ENCODE data around the gene MED19.

Gene MED19

GRCh38 chr11:57680552-57680874 is 31.5 kb downstream of the MED19 start:
- peaks cover 47% of the 10 kb centered on the region for H4K20me1 ChIP-seq (ENCODE audit: insufficient read depth, low read length, poor library complexity, severe bottlenecking)
- peaks cover 58% of the 10 kb centered on the region for H3K79me2 ChIP-seq (ENCODE audit: insufficient read depth, low read length)
- no peak overlapping the region for H3K4me3 ChIP-seq (ENCODE audit: low read length, poor library complexity, severe bottlenecking)
- no peaks in the 10 kb centered on the region for H3K27me3 ChIP-seq (ENCODE audit: insufficient read depth, low read length, poor library complexity, severe bottlenecking)
- H3K9ac ChIP-seq (ENCODE audit: low read depth, low read length, poor library complexity, severe bottlenecking): peak overlapping the region; percentile 20
- no peak overlapping the region for H2AFZ ChIP-seq (ENCODE audit: low read length)
- no peaks in the 10 kb centered on the region for H3K9me3 ChIP-seq (ENCODE audit: insufficient read depth, low read depth, low read length)
- peaks cover 15% of the 10 kb centered on the region for H3K4me1 ChIP-seq (ENCODE audit: insufficient read depth, low read length, poor library complexity, severe bottlenecking)
- no peaks in the 10 kb centered on the region for H3F3A ChIP-seq (ENCODE audit: low read depth)
- H3K4me2 ChIP-seq (ENCODE audit: low read depth, low read length, poor library complexity, severe bottlenecking): peak overlapping the region; percentile 35
- H3K36me3 ChIP-seq (ENCODE audit: insufficient read depth, low read length): peaks cover 67% of the 10 kb centered on the region; the same call in 1 of the 2 replicates
- TF ChIP-seq CTCF (conservative IDR thresholded peaks at IDR 0.05; ENCODE audit: low read length): no peak
- TF ChIP-seq EZH2phosphoT487 (IDR thresholded peaks at IDR 0.05; ENCODE audit: borderline replicate concordance): no peak
- H3K9me2 ChIP-seq (replicated peaks; ENCODE audit: low read depth, low read length): no peaks in the 10 kb centered on the region

GRCh38 chr11:57679396-57679795 is 32.6 kb downstream of the MED19 start:
- TF ChIP-seq EZH2phosphoT487 (IDR thresholded peaks at IDR 0.05; ENCODE audit: borderline replicate concordance) (no peak), CTCF (conservative IDR thresholded peaks at IDR 0.05; ENCODE audit: low read length) (no peak)
- Histone ChIP-seq H3F3A (ENCODE audit: low read depth) (no peaks in the 10 kb centered on the region), H3K9me3 (ENCODE audit: insufficient read depth, low read depth, low read length) (no peaks in the 10 kb centered on the region), H3K4me1 (ENCODE audit: insufficient read depth, low read length, poor library complexity, severe bottlenecking) (peaks cover 25% of the 10 kb centered on the region), H3K79me2 (ENCODE audit: insufficient read depth, low read length) (peaks cover 69% of the 10 kb centered on the region), H3K4me3 (ENCODE audit: low read length, poor library complexity, severe bottlenecking) (no peak overlapping the region), H2AFZ (ENCODE audit: low read length) (no peak overlapping the region), H3K9ac (ENCODE audit: low read depth, low read length, poor library complexity, severe bottlenecking) (no peak overlapping the region), H3K4me2 (ENCODE audit: low read depth, low read length, poor library complexity, severe bottlenecking) (peak overlapping the region; percentile 35), H3K36me3 (ENCODE audit: insufficient read depth, low read length) (peaks cover 56% of the 10 kb centered on the region; the same call in 1 of the 2 replicates), H4K20me1 (ENCODE audit: insufficient read depth, low read length, poor library complexity, severe bottlenecking) (peaks cover 57% of the 10 kb centered on the region), H3K9me2 (replicated peaks; ENCODE audit: low read depth, low read length) (no peaks in the 10 kb centered on the region), H3K27me3 (ENCODE audit: insufficient read depth, low read length, poor library complexity, severe bottlenecking) (no peaks in the 10 kb centered on the region)

GRCh38 chr11:57675176-57675941 is 36.7 kb downstream of the MED19 start:
- no peak overlapping the region for H2AFZ ChIP-seq (ENCODE audit: low read length)
- no peaks in the 10 kb centered on the region for H3K9me2 ChIP-seq (replicated peaks; ENCODE audit: low read depth, low read length)
- H3K9me3 ChIP-seq (ENCODE audit: insufficient read depth, low read depth, low read length): no peaks in the 10 kb centered on the region
- H3K4me3 ChIP-seq (ENCODE audit: low read length, poor library complexity, severe bottlenecking): peak overlapping the region; percentile 40
- TF ChIP-seq EZH2phosphoT487 (IDR thresholded peaks at IDR 0.05; ENCODE audit: borderline replicate concordance): no peak
- peak; percentile 31 for TF ChIP-seq CTCF (conservative IDR thresholded peaks at IDR 0.05; ENCODE audit: low read length)
- H3K4me2 ChIP-seq (ENCODE audit: low read depth, low read length, poor library complexity, severe bottlenecking): peak overlapping the region; percentile 99
- no peaks in the 10 kb centered on the region for H3K27me3 ChIP-seq (ENCODE audit: insufficient read depth, low read length, poor library complexity, severe bottlenecking)
- H3K36me3 ChIP-seq (ENCODE audit: insufficient read depth, low read length): peaks cover 41% of the 10 kb centered on the region; the same call in 1 of the 2 replicates
- H3K79me2 ChIP-seq (ENCODE audit: insufficient read depth, low read length): peaks cover 91% of the 10 kb centered on the region
- H3F3A ChIP-seq (ENCODE audit: low read depth): no peaks in the 10 kb centered on the region
- peak overlapping the region; percentile 28 for H3K9ac ChIP-seq (ENCODE audit: low read depth, low read length, poor library complexity, severe bottlenecking)
- H3K4me1 ChIP-seq (ENCODE audit: insufficient read depth, low read length, poor library complexity, severe bottlenecking): peaks cover 62% of the 10 kb centered on the region
- H4K20me1 ChIP-seq (ENCODE audit: insufficient read depth, low read length, poor library complexity, severe bottlenecking): peaks cover 73% of the 10 kb centered on the region
